Endodermal cell (in vitro differentiated cells): ENCODE results near the gene C3orf49. TPM values are rescaled to one million over a fixed set of nuclear protein-coding genes. Genes with fewer than 3 reads are reported as not detected.

Source experiments
- DNase-seq: peaks from one replicate; pipeline ENCODE4 v3.0.0-alpha.2; 2017
- H3K27ac ChIP-seq: 2 replicates; pipeline ENCODE4 v1.5.1; 2013; ENCODE audit warnings: mild to moderate bottlenecking, low read depth, low read length, moderate library complexity
- H3K27me3 ChIP-seq: 2 replicates; pipeline ENCODE4 v1.6.1; 2013; ENCODE audit warnings: mild to moderate bottlenecking, low read length, moderate library complexity; ENCODE audit not compliant: insufficient read depth, control insufficient read depth, poor library complexity, severe bottlenecking
- H3K36me3 ChIP-seq: 2 replicates; pipeline ENCODE4 v1.7.0; 2013; ENCODE audit warnings: mild to moderate bottlenecking, low read length, moderate library complexity; ENCODE audit not compliant: control insufficient read depth, insufficient read depth
- H3K4me1 ChIP-seq: one replicate; pipeline ENCODE4 v1.7.0; 2013; ENCODE audit warnings: low read length; ENCODE audit not compliant: control insufficient read depth, insufficient read depth
- H3K4me3 ChIP-seq: 2 replicates; pipeline ENCODE4 v1.5.1; 2013; ENCODE audit warnings: mild to moderate bottlenecking, low read length, moderate library complexity
- H3K9ac ChIP-seq: 2 replicates; pipeline ENCODE4 v1.6.1; 2013; ENCODE audit warnings: mild to moderate bottlenecking, low read length, moderate library complexity; ENCODE audit not compliant: poor library complexity, severe bottlenecking; ENCODE audit errors: extremely low read depth
- H3K9me3 ChIP-seq: 2 replicates; pipeline ENCODE4 v1.6.1; 2013; ENCODE audit warnings: mild to moderate bottlenecking, low read length, moderate library complexity; ENCODE audit not compliant: control insufficient read depth
- H3K27ac Mint-ChIP-seq: 2 replicates; pipeline ENCODE4 v1.8.0; 2020; ENCODE audit warnings: mixed read lengths
- H3K27me3 Mint-ChIP-seq: 2 replicates; pipeline ENCODE4 v1.8.0; 2021; ENCODE audit warnings: mild to moderate bottlenecking, mixed read lengths; ENCODE audit not compliant: insufficient read depth
- H3K36me3 Mint-ChIP-seq: 2 replicates; pipeline ENCODE4 v1.8.0; 2020; ENCODE audit warnings: low read depth, mixed read lengths
- H3K4me1 Mint-ChIP-seq: 2 replicates; pipeline ENCODE4 v1.8.0; 2020; ENCODE audit warnings: mixed read lengths
- H3K4me3 Mint-ChIP-seq: 2 replicates; pipeline ENCODE4 v1.8.0; 2020; ENCODE audit warnings: mild to moderate bottlenecking, moderate library complexity, mixed read lengths
- H3K9me3 Mint-ChIP-seq: 2 replicates; pipeline ENCODE4 v1.8.0; 2020; ENCODE audit warnings: mild to moderate bottlenecking, mixed read lengths
- CTCF ChIP-seq: fragments of 200-600 bp; sonication (generic); conservative IDR thresholded peaks from 2 replicates; pipeline ENCODE4 v1.5.0; 2021; ENCODE audit warnings: antibody characterized with exemption, mild to moderate bottlenecking
- WGBS, 2 experiments: methylation state at CpG; one replicate each; pipeline versions ENCODE4 v1.1.5 to v1.1.7; 2013; ENCODE audit warnings: missing lambda C conversion rate in 2 of 2, mixed read lengths in 1 of 2; ENCODE audit not compliant: insufficient coverage in 1 of 2, insufficient read length in 1 of 2; 5-methylcytosine and 5-hydroxymethylcytosine counted together
- total RNA-seq, 2 donors: library from RNA; stranded (reverse); fragmentation: NEBNext Ultra II Directional in 1 of 2; extraction: Animal tissue kit (Norgen Biotek cat#: 25700) in 1 of 2; gene quantifications; 2 replicates in 1 of 2; 3 replicates in 1 of 2; pipeline ENCODE4 v1.2.1, GENCODE V29; 2021

Gene C3orf49
- total RNA-seq, 2 donors from 2014 or later: not detected

- Histone ChIP-seq H3K9ac (no peak overlapping the region), H3K9me3 (no peaks in the 10 kb centered on the region), H3K4me1 (no peaks in the 10 kb centered on the region), H3K4me3 (no peak overlapping the region), H3K27me3 (no peaks in the 10 kb centered on the region), H3K36me3 (no peaks in the 10 kb centered on the region), H3K27ac (no peak overlapping the region)
- Mint-ChIP-seq H3K36me3 (no peaks in the 10 kb centered on the region), H3K9me3 (no peaks in the 10 kb centered on the region), H3K4me1 (no peaks in the 10 kb centered on the region), H3K27ac (no peak overlapping the region), H3K27me3 (peaks cover 3% of the 10 kb centered on the region), H3K4me3 (no peak overlapping the region)
- 94 to 100% methylated on average over 2 to 5 of the region's 5 CpGs for WGBS, 2 experiments
- TF ChIP-seq CTCF: no peak
- DNase-seq: no peak
Measured at GRCh38 chr3:63807961-63808565, 11.0 kb upstream of the C3orf49 start.

GRCh38 chr3:63808633-63809032, 10.5 kb upstream of the C3orf49 start:
- H3K27ac Mint-ChIP-seq: no peak overlapping the region
- 98 to 100% methylated on average over 2 to 3 of the region's 3 CpGs for WGBS, 2 experiments
- Histone ChIP-seq H3K27me3 (no peaks in the 10 kb centered on the region), H3K4me1 (peaks cover 3% of the 10 kb centered on the region), H3K4me3 (no peak overlapping the region), H3K9me3 (no peaks in the 10 kb centered on the region), H3K36me3 (no peaks in the 10 kb centered on the region), H3K9ac (no peak overlapping the region), H3K27ac (no peak overlapping the region)
- no peaks in the 10 kb centered on the region for H3K36me3 Mint-ChIP-seq
- DNase-seq: no peak
- no peak for TF ChIP-seq CTCF
- H3K9me3 Mint-ChIP-seq: no peaks in the 10 kb centered on the region
- H3K27me3 Mint-ChIP-seq: peaks cover 3% of the 10 kb centered on the region
- peaks cover 5% of the 10 kb centered on the region for H3K4me1 Mint-ChIP-seq
- H3K4me3 Mint-ChIP-seq: no peak overlapping the region

GRCh38 chr3:63809607-63810006, 9.5 kb upstream of the C3orf49 start:
- no peak overlapping the region for H3K27ac Mint-ChIP-seq
- H3K27me3 Mint-ChIP-seq: peaks cover 3% of the 10 kb centered on the region
- Histone ChIP-seq H3K4me3 (no peak overlapping the region), H3K9me3 (no peaks in the 10 kb centered on the region), H3K4me1 (peaks cover 8% of the 10 kb centered on the region), H3K27ac (no peak overlapping the region), H3K36me3 (no peaks in the 10 kb centered on the region), H3K27me3 (no peaks in the 10 kb centered on the region), H3K9ac (no peak overlapping the region)
- no peaks in the 10 kb centered on the region for H3K36me3 Mint-ChIP-seq
- H3K4me3 Mint-ChIP-seq: no peak overlapping the region
- DNase-seq: no peak
- H3K9me3 Mint-ChIP-seq: no peaks in the 10 kb centered on the region
- no peak for TF ChIP-seq CTCF
- WGBS, 2 experiments: 91 to 93% methylated on average over 4 to 6 of the region's 6 CpGs
- peaks cover 15% of the 10 kb centered on the region for H3K4me1 Mint-ChIP-seq
